HepG2 (cell line): ENCODE measurements around the gene VWA3A. TPM values are rescaled to one million over a fixed set of nuclear protein-coding genes. Genes with fewer than 3 reads are reported as not detected.

Source experiments
- ERF ChIP-seq: IDR thresholded peaks from 2 replicates; pipeline ENCODE4 v1.6.1; 2018; ENCODE audit warnings: missing biosample characterization, missing genetic modification reagents
- GLMP ChIP-seq: sonication (generic); formaldehyde crosslinking; IDR thresholded peaks from 2 replicates; pipeline ENCODE4 v1.9.0; 2021; ENCODE audit warnings: missing genetic modification reagents, mild to moderate bottlenecking, borderline replicate concordance
- HMGXB3 ChIP-seq: sonication (generic); formaldehyde crosslinking; IDR thresholded peaks from 2 replicates; pipeline ENCODE4 v1.4.0; 2020; ENCODE audit warnings: missing genetic modification reagents, borderline replicate concordance
- HOXA9 ChIP-seq: sonication (generic); formaldehyde crosslinking; IDR thresholded peaks from 2 replicates; pipeline ENCODE4 v1.8.1; 2022; ENCODE audit warnings: missing genetic modification reagents, mild to moderate bottlenecking, moderate library complexity, borderline replicate concordance
- IKZF5 ChIP-seq: IDR thresholded peaks from 2 replicates; pipeline ENCODE4 v1.6.1; 2018; ENCODE audit warnings: missing genetic modification reagents, mild to moderate bottlenecking, missing compliant biosample characterization
- MAFG ChIP-seq: sonication (generic); formaldehyde crosslinking; IDR thresholded peaks from 2 replicates; pipeline ENCODE4 v1.5.1; 2020; ENCODE audit warnings: mild to moderate bottlenecking, missing genetic modification reagents
- MED1 ChIP-seq: sonication (generic); formaldehyde crosslinking; IDR thresholded peaks from 2 replicates; pipeline ENCODE4 v1.4.0; 2020; ENCODE audit warnings: missing genetic modification reagents
- NR2F6 ChIP-seq, 2 experiments: IDR thresholded peaks; 2 replicates each; pipeline ENCODE4 v1.6.1; 2016; ENCODE audit warnings: antibody characterized with exemption in 1 of 2, mild to moderate bottlenecking in 1 of 2
- SNAPC4 ChIP-seq: sonication (generic); formaldehyde crosslinking; IDR thresholded peaks from 2 replicates; pipeline ENCODE4 v1.4.0; 2020; ENCODE audit warnings: mild to moderate bottlenecking, missing genetic modification reagents
- SPEN ChIP-seq: sonication (generic); formaldehyde crosslinking; IDR thresholded peaks from 2 replicates; pipeline ENCODE4 v1.5.1; 2020; ENCODE audit warnings: low read depth, mild to moderate bottlenecking, missing genetic modification reagents
- ZFYVE20 ChIP-seq: sonication (generic); formaldehyde crosslinking; IDR thresholded peaks from 2 replicates; pipeline ENCODE4 v1.8.0; 2023; ENCODE audit warnings: low read depth, mild to moderate bottlenecking, moderate library complexity, missing genetic modification reagents, borderline replicate concordance
- ZNF569 ChIP-seq: sonication (generic); formaldehyde crosslinking; IDR thresholded peaks from 2 replicates; pipeline ENCODE4 v1.5.0; 2020; ENCODE audit warnings: mild to moderate bottlenecking, missing genetic modification reagents, moderate library complexity, borderline replicate concordance
- ZNF576 ChIP-seq: sonication (generic); formaldehyde crosslinking; IDR thresholded peaks from 2 replicates; pipeline ENCODE4 v1.4.0; 2020; ENCODE audit warnings: mild to moderate bottlenecking, missing genetic modification reagents
- ZNF670 ChIP-seq: sonication (generic); formaldehyde crosslinking; IDR thresholded peaks from 2 replicates; pipeline ENCODE4 v1.8.0; 2022; ENCODE audit warnings: mild to moderate bottlenecking, missing genetic modification reagents, borderline replicate concordance
- ZNF746 ChIP-seq: sonication (generic); formaldehyde crosslinking; IDR thresholded peaks from 2 replicates; pipeline ENCODE4 v1.8.0; 2022; ENCODE audit warnings: mild to moderate bottlenecking, missing genetic modification reagents
- polyA plus RNA-seq, 8 experiments: library from polyadenylated mRNA; depleted of rRNA in 3 of 8; stranded (reverse) in 7 of 8; unstranded in 1 of 8; fragments of >200 nt; fragmentation: Illumina TruSeq in 4 of 8; extraction: Trizol in 4 of 8; gene quantifications; 2 replicates each; pipeline versions ENCODE4 v1.2.1 to v1.2.3, GENCODE V29; 2011 to 2016; ENCODE audit warnings: low read depth in 4 of 8, missing spikeins in 1 of 8, mixed read lengths in 1 of 8; ENCODE audit not compliant: insufficient read depth in 1 of 8
- total RNA-seq, 5 experiments: library from RNA; depleted of rRNA; stranded (reverse); fragments of >200 nt; fragmentation: Illumina TruSeq; extraction: Trizol; gene quantifications; 2 replicates each; pipeline ENCODE4 v1.2.3, GENCODE V29; 2016; ENCODE audit warnings: low read depth in 1 of 5

Gene VWA3A
- total and polyA plus RNA-seq, 2 of the 13 experiments (the other 11 are each of a cell fraction or from before 2014, with no cell fraction given), result 0.03 to 0.07 TPM

GRCh38 chr16:22192261-22193062 is 100.1 kb downstream of the VWA3A start (continued):
- TF ChIP-seq ZNF576 (CRISPR knock-in tag), result no peak
- no peak for TF ChIP-seq HOXA9 (CRISPR knock-in tag)
- TF ChIP-seq MAFG (CRISPR knock-in tag), result no peak
- no peak for TF ChIP-seq GLMP (CRISPR knock-in tag)
- peak; percentile 89 for TF ChIP-seq ZNF746 (CRISPR knock-in tag)
- peak; percentile 98 for TF ChIP-seq IKZF5 (CRISPR knock-in tag)
- no peak for TF ChIP-seq ZFYVE20 (CRISPR knock-in tag)
- peak; percentile 98 for TF ChIP-seq ERF
- peak; percentile 96 for TF ChIP-seq MED1 (CRISPR knock-in tag)
- TF ChIP-seq SNAPC4 (CRISPR knock-in tag), result no peak
- no peak for TF ChIP-seq NR2F6 (IDR thresholded peaks at IDR 0.05)
- peak; percentile 69; the same call in 1 of the 2 replicates for TF ChIP-seq NR2F6 (CRISPR knock-in tag; IDR thresholded peaks at IDR 0.05)
- TF ChIP-seq ZNF569 (CRISPR knock-in tag), result no peak; the same call in 1 of the 2 replicates
- TF ChIP-seq SPEN (CRISPR knock-in tag), result no peak; the same call in 1 of the 2 replicates
- peak; percentile 91 for TF ChIP-seq HMGXB3
- peak; percentile 92 for TF ChIP-seq ZNF670 (CRISPR knock-in tag)
